Measurements from ENCODE around the gene MINDY1. TPM values are rescaled to one million over a fixed set of nuclear protein-coding genes. Genes with fewer than 3 reads are reported as not detected.

The MINDY1 gene
- total RNA-seq (16.1 and 16.5 TPM in 2 replicates), polyA plus RNA-seq (4.8 and 7.6 TPM in 2 replicates), polyA minus RNA-seq (10.2 and 13.4 TPM in 2 replicates)
- total RNA-seq (2013), result 10.4 TPM

- Histone ChIP-seq H4K20me1 (ENCODE audit: control insufficient read depth, insufficient read depth, low read length, poor library complexity, severe bottlenecking) (no peaks in the 10 kb centered on the region), H3K9me3 (ENCODE audit: control extremely low read depth in 1 of 3, control insufficient read depth in 2 of 3, insufficient read depth in 1 of 3, low read length in 2 of 3) (no peaks in the 10 kb centered on the region), H2AFZ (ENCODE audit: insufficient read depth, low read depth, low read length, poor library complexity, severe bottlenecking) (peak within 1 kb of the TSS; percentile 99), H3K79me2 (ENCODE audit: control insufficient read depth, insufficient read depth, low read length) (peaks cover 49% of the 10 kb centered on the region), H3K4me1 (ENCODE audit: control insufficient read depth in 2 of 2, insufficient read depth in 2 of 2, low read length in 2 of 2) (peaks cover 45 to 63% of the 10 kb centered on the region in 2 donors), H3K4me2 (replicated peaks; ENCODE audit: low read depth, low read length, poor library complexity, severe bottlenecking) (peak within 1 kb of the TSS; percentile 97), H3K9ac (ENCODE audit: low read length) (peak within 1 kb of the TSS; percentile 98), H3K27ac (ENCODE audit: low read length in 2 of 2) (peak within 1 kb of the TSS; percentile 82 to 95), H3K27me3 (replicated peaks in 1 of 4; ENCODE audit: control extremely low read depth in 1 of 4, control insufficient read depth in 3 of 4, insufficient read depth in 4 of 4, low read length in 3 of 4) (no peaks in the 10 kb centered on the region), H3K36me3 (replicated peaks in 1 of 2; ENCODE audit: control extremely low read depth in 1 of 2, control insufficient read depth in 1 of 2, extremely low read depth in 1 of 2, insufficient read depth in 2 of 2, low read length in 1 of 2) (peaks cover 0 to under 1% of the 10 kb centered on the region in 2 experiments), H3K4me3 (ENCODE audit: control extremely low read depth in 1 of 5, extremely low read depth in 1 of 5, insufficient read depth in 1 of 5, low read depth in 2 of 5, low read length in 4 of 5) (peak within 1 kb of the TSS; percentile 74 to 98 (median 91))
- ATAC-seq (ENCODE audit: low read depth), result peak; percentile 44
- Mint-ChIP-seq H3K4me1 (peaks cover 74% of the 10 kb centered on the region), H3K27me3 (no peaks in the 10 kb centered on the region), H3K9me3 (ENCODE audit: insufficient read depth) (no peaks in the 10 kb centered on the region), H3K4me3 (peak within 1 kb of the TSS; percentile 90), H3K27ac (peak within 1 kb of the TSS; percentile 94)
- TF ChIP-seq EZH2 (IDR thresholded peaks at IDR 0.05; ENCODE audit: borderline replicate concordance, insufficient read depth, low read depth, low read length, poor library complexity, severe bottlenecking) (no peak), CTCF (IDR thresholded peaks at IDR 0.05) (peak; percentile 6)
- ChIA-PET POLR2A (interaction anchor here (0.5 to 1.4 kb wide), 8 partner anchors 9 to 345 kb away, joined by 3 to 5 read pairs (median 3); partner anchors contain the start of genes C1orf56, CDC42SE1 and CERS2), CTCF (interaction anchor here (0.6 to 4.0 kb wide), 19 partner anchors 10 to 443 kb away, joined by 3 to 63 read pairs (median 4); partner anchors contain the start of genes ANXA9, CERS2, ENSA and GABPB2)
- peak; percentile 68 for DNase-seq
- intact Hi-C loops (cut with micrococcal nuclease), result loop anchor here (1.0 to 5.0 kb wide), 2 partner anchors 27 to 444 kb away; no protein-coding TSS in a partner anchor
- 0% methylated on average over 10 of the region's 18 CpGs for WGBS (ENCODE audit: insufficient coverage)
These were observed at the start of gene MINDY1 for GRCh38 chr1:151006327-151007052. Gene MINDY1, minus strand, starts transcription at chr1:151006902. Its CDS starts 4,285 bp downstream, at chr1:151002617.

All from B cell (primary cell).